Trophoblast cell (in vitro differentiated cells and primary cell): ENCODE data around the gene KIF2A.

Experiments
- DNase-seq, 2 donors: peaks; one replicate each; pipeline ENCODE4 v3.0.0-alpha.2; 2016
- H2AFZ ChIP-seq: 2 replicates; pipeline ENCODE4 v1.6.1; 2013; ENCODE audit warnings: low read length, moderate library complexity, mild to moderate bottlenecking; ENCODE audit not compliant: insufficient read depth, poor library complexity
- H2AK5ac ChIP-seq: 2 replicates; pipeline ENCODE4 v1.6.1; 2013; ENCODE audit warnings: mild to moderate bottlenecking, low read length
- H2BK120ac ChIP-seq: 2 replicates; pipeline ENCODE4 v1.6.1; 2013; ENCODE audit warnings: low read length, mild to moderate bottlenecking, moderate library complexity; ENCODE audit not compliant: insufficient read depth, poor library complexity
- H2BK12ac ChIP-seq: 2 replicates; pipeline ENCODE4 v1.6.1; 2013; ENCODE audit warnings: mild to moderate bottlenecking, low read length, moderate library complexity
- H2BK5ac ChIP-seq: 2 replicates; pipeline ENCODE4 v1.6.1; 2013; ENCODE audit warnings: low read length, low read depth, moderate library complexity, mild to moderate bottlenecking; ENCODE audit not compliant: poor library complexity
- H3K14ac ChIP-seq: 2 replicates; pipeline ENCODE4 v1.6.1; 2013; ENCODE audit warnings: mild to moderate bottlenecking, low read length
- H3K18ac ChIP-seq: 2 replicates; pipeline ENCODE4 v1.6.1; 2013; ENCODE audit warnings: mild to moderate bottlenecking, low read length
- H3K23ac ChIP-seq: 2 replicates; pipeline ENCODE4 v1.6.1; 2013; ENCODE audit warnings: low read length
- H3K27ac ChIP-seq: 2 replicates; pipeline ENCODE4 v1.5.1; 2013; ENCODE audit warnings: low read depth, mild to moderate bottlenecking, inconsistent platforms, low read length, moderate library complexity
- H3K27me3 ChIP-seq: 2 replicates; pipeline ENCODE4 v1.6.1; 2013; ENCODE audit warnings: inconsistent platforms, mild to moderate bottlenecking, low read length, moderate library complexity; ENCODE audit not compliant: insufficient read depth
- H3K36me3 ChIP-seq, 2 experiments: 1 replicate in 1 of 2; 2 replicates in 1 of 2; pipeline ENCODE4 v1.6.1; 2013; ENCODE audit warnings: low read length in 2 of 2, mild to moderate bottlenecking in 2 of 2, moderate library complexity in 1 of 2; ENCODE audit not compliant: insufficient read depth in 2 of 2, control insufficient read depth in 1 of 2
- H3K4ac ChIP-seq: 2 replicates; pipeline ENCODE4 v1.6.1; 2013; ENCODE audit warnings: low read depth, mild to moderate bottlenecking, low read length, moderate library complexity
- H3K4me1 ChIP-seq, 2 experiments: 1 replicate in 1 of 2; 2 replicates in 1 of 2; pipeline ENCODE4 v1.6.1; 2013; ENCODE audit warnings: low read length in 2 of 2, mild to moderate bottlenecking in 2 of 2, moderate library complexity in 1 of 2; ENCODE audit not compliant: insufficient read depth in 2 of 2, control insufficient read depth in 1 of 2
- H3K4me2 ChIP-seq: 2 replicates; pipeline ENCODE4 v1.6.1; 2013; ENCODE audit warnings: inconsistent platforms, mild to moderate bottlenecking, low read length, moderate library complexity
- H3K4me3 ChIP-seq: 2 replicates; pipeline ENCODE4 v1.5.1; 2013; ENCODE audit warnings: mild to moderate bottlenecking, low read depth, low read length, inconsistent platforms
- H3K79me1 ChIP-seq: one replicate; pipeline ENCODE4 v1.6.1; 2013; ENCODE audit warnings: low read length
- H3K79me2 ChIP-seq: 2 replicates; pipeline ENCODE4 v1.6.1; 2013; ENCODE audit warnings: low read length, mild to moderate bottlenecking; ENCODE audit not compliant: control insufficient read depth, insufficient read depth, poor library complexity
- H3K9ac ChIP-seq: 2 replicates; pipeline ENCODE4 v1.6.1; 2013; ENCODE audit warnings: mild to moderate bottlenecking, low read length
- H3K9me3 ChIP-seq: 2 replicates; pipeline ENCODE4 v1.6.1; 2013; ENCODE audit warnings: low read depth, mild to moderate bottlenecking, control low read depth, inconsistent platforms, low read length; ENCODE audit not compliant: insufficient read depth
- H4K12ac ChIP-seq: 2 replicates; pipeline ENCODE4 v1.6.1; 2013; ENCODE audit warnings: low read depth, mild to moderate bottlenecking, low read length, moderate library complexity
- H4K8ac ChIP-seq: 2 replicates; pipeline ENCODE4 v1.6.1; 2013; ENCODE audit warnings: low read depth, mild to moderate bottlenecking, low read length, moderate library complexity
- H4K91ac ChIP-seq: one replicate; pipeline ENCODE4 v1.6.1; 2013; ENCODE audit warnings: low read depth, mild to moderate bottlenecking, low read length, moderate library complexity
- WGBS: extraction: QIAGEN DNeasy Blood & Tissue Kit; methylation state at CpG from one replicate; pipeline ENCODE4 v1.1.7; 2013; ENCODE audit warnings: missing lambda C conversion rate; ENCODE audit not compliant: insufficient read length, insufficient coverage; ENCODE audit errors: extremely low coverage; 5-methylcytosine and 5-hydroxymethylcytosine counted together

KIF2A gene

DNA sequence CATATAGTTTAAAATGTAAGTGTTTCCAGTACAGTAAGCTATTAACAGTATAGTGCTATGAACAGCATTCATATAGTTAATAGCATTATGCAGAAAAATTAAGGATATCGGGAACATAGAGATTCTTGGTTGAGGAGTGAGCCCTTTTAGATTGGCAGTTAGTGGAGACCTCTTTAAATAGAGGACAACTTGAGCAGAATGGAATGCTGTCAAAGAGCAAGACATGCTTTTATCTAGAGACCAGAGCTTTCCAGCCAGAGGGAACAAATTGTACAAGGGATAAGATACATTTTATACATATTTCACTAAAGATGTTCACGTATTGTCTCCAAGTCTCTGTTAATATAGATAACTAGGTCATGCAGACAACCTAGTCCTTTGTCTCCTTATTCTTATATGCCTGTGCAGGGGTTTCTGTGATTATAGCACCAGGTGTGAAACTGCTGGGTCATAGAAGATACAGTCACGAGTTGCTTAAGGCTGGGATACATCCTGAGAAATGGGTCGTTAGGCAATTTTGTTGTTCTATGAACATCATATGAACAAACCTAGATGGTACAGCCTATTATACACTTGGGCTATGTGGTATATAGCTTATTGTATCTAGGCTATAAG lies 112.6 kb downstream of the KIF2A start:
- Histone ChIP-seq H3K4me2 (no peak overlapping the region), H3K27ac (no peak overlapping the region), H3K4me3 (no peak overlapping the region), H3K4me1 (no peaks in the 10 kb centered on the region), H4K91ac (no peak overlapping the region), H2BK12ac (no peak overlapping the region), H3K14ac (no peak overlapping the region), H3K79me2 (no peaks in the 10 kb centered on the region), H3K27me3 (no peaks in the 10 kb centered on the region), H3K79me1 (no peaks in the 10 kb centered on the region), H3K9ac (no peak overlapping the region), H2AFZ (no peak overlapping the region), H2AK5ac (no peak overlapping the region), H2BK5ac (no peak overlapping the region), H3K18ac (no peak overlapping the region), H3K36me3 (peaks cover 0 to 2% of the 10 kb centered on the region in 2 experiments), H4K8ac (no peak overlapping the region), H3K9me3 (no peaks in the 10 kb centered on the region), H3K23ac (no peak overlapping the region), H4K12ac (no peak overlapping the region), H2BK120ac (no peak overlapping the region), H3K4ac (no peak overlapping the region)
- WGBS: no CpG with 5 or more reads among the region's 4 CpGs
- no peak for DNase-seq

DNA sequence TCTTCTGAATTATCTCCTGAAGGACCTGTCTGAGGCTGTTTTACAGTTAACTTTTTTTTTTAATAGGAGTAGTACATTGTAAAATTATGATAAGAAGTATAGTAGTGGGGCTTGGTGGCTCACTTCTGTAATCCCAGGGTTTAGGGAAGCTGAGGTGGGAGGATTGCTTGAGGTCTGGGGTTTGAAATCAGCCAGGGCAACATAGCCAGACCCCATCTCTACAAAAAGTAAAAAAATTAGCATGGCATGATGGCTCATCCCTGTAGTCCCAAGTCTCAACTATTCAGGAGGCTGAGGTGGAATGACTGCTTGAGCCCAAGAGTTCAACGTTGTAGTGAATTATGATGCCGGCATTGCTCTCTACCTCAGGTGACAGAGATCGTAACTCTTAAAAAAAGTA lies 113.6 kb downstream of the KIF2A start:
- no peak overlapping the region for H2BK5ac ChIP-seq
- no peak overlapping the region for H3K23ac ChIP-seq
- no peak overlapping the region for H2BK120ac ChIP-seq
- no peak overlapping the region for H3K14ac ChIP-seq
- WGBS: no CpG with 5 or more reads among the region's 3 CpGs
- H4K12ac ChIP-seq: no peak overlapping the region
- H3K4me3 ChIP-seq: no peak overlapping the region
- no peaks in the 10 kb centered on the region for H3K27me3 ChIP-seq
- H3K36me3 ChIP-seq: peaks cover 0 to 2% of the 10 kb centered on the region in 2 experiments
- no peak overlapping the region for H2AK5ac ChIP-seq
- H3K9me3 ChIP-seq: no peaks in the 10 kb centered on the region
- no peak overlapping the region for H3K27ac ChIP-seq
- no peaks in the 10 kb centered on the region for H3K79me2 ChIP-seq
- H4K8ac ChIP-seq: no peak overlapping the region
- H2BK12ac ChIP-seq: no peak overlapping the region
- H3K4me2 ChIP-seq: no peak overlapping the region
- H3K4ac ChIP-seq: peak overlapping the region; percentile 87
- no peak overlapping the region for H4K91ac ChIP-seq
- no peak for DNase-seq
- no peaks in the 10 kb centered on the region for H3K4me1 ChIP-seq
- no peak overlapping the region for H2AFZ ChIP-seq
- no peak overlapping the region for H3K18ac ChIP-seq
- H3K9ac ChIP-seq: no peak overlapping the region
- H3K79me1 ChIP-seq: no peaks in the 10 kb centered on the region

DNA sequence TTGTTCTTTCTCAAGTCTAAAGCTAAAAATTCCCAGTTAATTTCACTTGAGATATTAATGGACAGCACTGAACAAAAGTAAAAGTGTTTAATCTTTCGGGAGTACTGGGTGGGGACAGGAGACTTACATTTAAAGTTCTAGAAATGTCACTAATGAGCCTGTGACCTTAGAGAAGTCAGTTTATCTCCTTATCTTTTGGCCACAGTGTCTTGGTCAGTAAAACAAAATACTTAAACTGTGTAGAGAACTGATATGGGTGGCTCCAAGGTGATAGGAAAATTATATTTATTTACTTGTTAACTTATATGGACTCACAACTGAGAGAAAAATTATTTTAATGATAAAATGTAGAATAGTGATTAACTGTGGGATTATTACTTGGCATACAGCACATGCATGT lies 115.4 kb downstream of the KIF2A start:
- no peaks in the 10 kb centered on the region for H3K79me2 ChIP-seq
- no CpG with 5 or more reads among the region's 1 CpG for WGBS

DNA sequence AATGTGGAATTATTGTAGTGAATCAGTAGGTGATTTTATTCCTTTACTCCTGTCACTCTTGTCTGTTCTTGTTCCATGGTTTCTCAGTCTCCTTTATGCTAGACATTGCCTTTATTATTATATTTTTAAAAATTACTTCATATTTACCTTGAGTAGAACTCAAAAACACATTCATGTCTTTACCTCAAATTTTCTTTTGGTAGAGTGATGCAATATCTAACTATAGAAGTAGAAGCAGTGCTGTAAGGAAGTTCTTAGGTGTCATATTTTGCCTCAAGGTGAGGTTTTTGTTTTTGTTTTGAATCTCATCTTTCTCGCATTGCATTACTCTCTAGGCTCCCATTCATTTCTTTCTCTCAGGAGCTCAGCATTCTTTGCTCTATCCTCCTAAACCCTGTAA lies 118.8 kb downstream of the KIF2A start:
- no peaks in the 10 kb centered on the region for H3K9me3 ChIP-seq
- H2BK5ac ChIP-seq: no peak overlapping the region
- no peak overlapping the region for H4K8ac ChIP-seq
- peaks cover 0 to 2% of the 10 kb centered on the region in 2 experiments for H3K36me3 ChIP-seq
- no peak overlapping the region for H4K12ac ChIP-seq
- H3K9ac ChIP-seq: no peak overlapping the region
- no peak overlapping the region for H2AK5ac ChIP-seq
- H3K23ac ChIP-seq: no peak overlapping the region
- no CpG with 5 or more reads among the region's 1 CpG for WGBS
- H2BK120ac ChIP-seq: no peak overlapping the region
- no peak overlapping the region for H3K4me3 ChIP-seq
- no peak overlapping the region for H3K14ac ChIP-seq
- H3K4me1 ChIP-seq: no peaks in the 10 kb centered on the region
- no peak overlapping the region for H2AFZ ChIP-seq
- H4K91ac ChIP-seq: no peak overlapping the region
- no peak for DNase-seq
- H3K79me2 ChIP-seq: no peaks in the 10 kb centered on the region
- no peak overlapping the region for H3K4me2 ChIP-seq
- H3K27ac ChIP-seq: no peak overlapping the region
- no peak overlapping the region for H3K4ac ChIP-seq
- no peaks in the 10 kb centered on the region for H3K79me1 ChIP-seq
- H3K18ac ChIP-seq: no peak overlapping the region
- no peaks in the 10 kb centered on the region for H3K27me3 ChIP-seq
- H2BK12ac ChIP-seq: no peak overlapping the region

More for the DNA sequence above, 115.4 kb downstream of the KIF2A start:
- Histone ChIP-seq H3K18ac (no peak overlapping the region), H4K8ac (no peak overlapping the region), H3K36me3 (peaks cover 0 to 2% of the 10 kb centered on the region in 2 experiments), H3K14ac (no peak overlapping the region), H3K79me1 (no peaks in the 10 kb centered on the region), H2AK5ac (no peak overlapping the region), H3K4me1 (no peaks in the 10 kb centered on the region), H3K23ac (no peak overlapping the region), H2BK5ac (no peak overlapping the region), H3K9ac (no peak overlapping the region), H3K27me3 (no peaks in the 10 kb centered on the region), H2BK12ac (no peak overlapping the region), H3K4ac (no peak overlapping the region), H2BK120ac (no peak overlapping the region), H4K91ac (no peak overlapping the region), H3K9me3 (no peaks in the 10 kb centered on the region), H3K4me3 (no peak overlapping the region), H4K12ac (no peak overlapping the region), H3K27ac (no peak overlapping the region), H2AFZ (no peak overlapping the region), H3K4me2 (no peak overlapping the region)
- DNase-seq: no peak
